Suppressor macrophage treated with lipopolysaccharide for 1 hour (primary cell): ENCODE measurements around the gene CRYBG3.
A peak's percentile ranks its signal among the peaks of the same experiment; 100 is the strongest.

Experiments used
- DNase-seq, 3 donors: peaks; one replicate each; pipeline ENCODE4 v3.0.0-alpha.2; 2020 to 2022

CRYBG3 gene

GRCh38 chr3:97949743-97950142 is 127.9 kb downstream of the CRYBG3 start:
- DNase-seq, result no peak

- DNase-seq, result no peak
These were observed 128.5 kb downstream of the CRYBG3 start for GRCh38 chr3:97950360-97950759.

DNA sequence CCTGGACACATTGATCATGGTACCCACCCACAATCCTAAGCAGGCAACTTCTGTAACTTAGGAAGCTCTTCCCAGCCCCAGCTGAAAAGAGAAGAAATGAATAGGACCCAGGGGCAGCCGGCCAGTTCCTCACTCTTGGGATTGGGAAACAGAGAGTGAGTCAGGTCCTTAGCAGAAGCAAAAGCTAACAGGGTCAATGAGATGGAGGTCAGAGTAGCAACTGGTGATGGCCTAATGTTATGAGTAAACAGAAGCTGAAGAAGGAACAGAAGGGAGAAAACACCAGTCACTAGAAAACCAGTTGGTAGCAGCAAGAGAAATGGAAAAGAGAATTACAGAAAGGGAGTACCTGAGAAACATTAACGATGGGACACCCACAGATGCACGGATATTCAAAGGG is 130.5 kb downstream of the CRYBG3 start:
- DNase-seq, result peak; percentile 82 to 88 (median 86)

DNA sequence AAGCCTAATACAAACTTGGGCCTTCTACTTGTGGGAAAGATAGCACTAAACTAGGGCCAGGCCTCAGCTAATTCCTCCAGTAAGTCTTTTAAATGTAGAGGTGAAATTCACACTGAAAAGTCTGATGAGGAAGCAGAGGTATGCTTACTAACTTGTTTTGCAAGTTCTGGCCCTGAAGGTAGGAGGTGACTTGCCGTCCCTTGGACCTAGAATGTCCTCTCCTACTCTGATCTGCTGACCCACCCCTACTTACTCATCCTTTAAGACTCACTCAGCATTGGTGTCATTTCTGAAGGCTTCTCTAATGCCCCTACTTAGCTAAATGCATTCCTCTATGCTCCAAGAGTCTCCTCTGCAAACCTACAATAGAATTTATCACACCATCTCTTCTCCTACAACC is 131.1 kb downstream of the CRYBG3 start:
- peak; percentile 17 to 46 (median 19) for DNase-seq

GRCh38 chr3:97954228-97954827 is 132.5 kb downstream of the CRYBG3 start:
- peak; percentile 57 to 63 (median 59) for DNase-seq

DNA sequence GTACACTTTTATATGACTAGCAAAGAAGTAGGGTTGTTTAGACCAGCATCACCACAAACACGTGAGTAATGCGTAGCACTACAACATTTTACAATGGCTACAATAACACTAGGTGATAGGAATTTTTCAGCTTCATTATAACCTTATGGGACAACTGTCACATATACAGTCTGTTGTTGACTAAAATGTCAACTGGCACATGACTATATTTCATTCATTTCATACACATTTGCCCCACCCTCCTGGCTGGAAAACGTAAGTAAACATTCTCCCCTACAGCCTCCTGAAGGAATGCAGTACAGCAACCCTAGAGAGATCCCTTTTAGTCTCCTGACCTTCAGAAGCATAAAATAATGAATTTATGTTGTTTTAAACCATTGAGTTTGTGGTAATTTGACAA is 134.2 kb downstream of the CRYBG3 start:
- no peak for DNase-seq

- DNase-seq, result no peak
These were observed 136.0 kb downstream of the CRYBG3 start for GRCh38 chr3:97957617-97958311.

GRCh38 chr3:97958396-97958795 is 136.6 kb downstream of the CRYBG3 start:
- no peak for DNase-seq

GRCh38 chr3:97958796-97959195 is 137.0 kb downstream of the CRYBG3 start:
- no peak for DNase-seq

DNA sequence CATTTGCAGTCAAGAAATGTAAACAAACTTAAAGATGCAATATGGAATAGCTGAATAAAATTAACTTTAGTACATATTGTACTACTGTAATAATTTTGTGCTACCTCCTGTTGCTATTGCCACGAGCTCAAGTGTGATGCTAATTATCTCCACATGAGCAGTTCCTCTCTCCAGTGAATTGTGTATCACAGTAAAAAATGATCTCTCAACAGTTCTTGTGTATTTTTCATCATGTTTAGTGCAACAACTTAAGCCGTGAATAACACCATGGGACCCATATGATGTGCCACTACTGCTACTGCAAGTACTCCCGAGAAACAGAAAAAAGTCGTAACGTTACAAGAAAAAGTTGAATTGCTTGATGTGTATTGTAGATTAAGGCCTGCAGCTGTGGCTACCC is 138.1 kb downstream of the CRYBG3 start:
- no peak for DNase-seq

GRCh38 chr3:97960551-97960950 is 138.7 kb downstream of the CRYBG3 start:
- no peak for DNase-seq

DNA sequence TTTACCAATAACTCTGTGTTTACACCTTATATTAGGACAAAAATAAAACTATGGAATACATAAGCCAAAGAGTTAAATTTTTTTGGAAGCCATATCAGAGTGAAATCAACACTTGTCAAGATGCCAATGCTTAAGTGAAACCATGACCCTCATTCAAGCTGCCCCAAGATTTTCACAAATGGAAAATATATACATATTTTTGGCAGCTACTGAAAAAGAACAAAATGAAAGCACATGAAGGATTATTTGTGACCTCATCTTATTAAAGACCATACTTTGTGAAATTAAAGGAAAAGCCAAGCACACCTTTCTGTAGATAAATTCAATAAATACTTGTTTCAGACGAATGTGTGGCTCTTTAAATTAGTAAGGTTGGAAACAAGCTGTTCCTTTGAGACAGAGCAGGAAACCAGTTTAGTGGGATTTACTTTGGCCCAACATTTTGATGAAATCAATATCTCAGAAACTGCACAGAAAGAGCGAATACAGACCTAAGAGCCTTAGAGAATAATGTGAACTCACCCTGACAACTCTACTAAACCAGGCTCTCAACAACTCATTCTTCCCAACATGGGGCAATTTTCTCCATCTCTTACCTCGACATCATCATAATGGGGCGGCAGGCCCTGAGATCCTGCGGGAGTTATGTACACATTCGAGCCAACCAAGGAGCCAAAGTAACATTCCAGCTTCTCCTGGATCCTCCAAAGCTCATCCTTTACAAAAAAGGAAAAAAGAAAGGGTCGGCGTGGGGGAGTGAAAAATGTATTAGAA is 139.4 kb downstream of the CRYBG3 start:
- no peak for DNase-seq

DNA sequence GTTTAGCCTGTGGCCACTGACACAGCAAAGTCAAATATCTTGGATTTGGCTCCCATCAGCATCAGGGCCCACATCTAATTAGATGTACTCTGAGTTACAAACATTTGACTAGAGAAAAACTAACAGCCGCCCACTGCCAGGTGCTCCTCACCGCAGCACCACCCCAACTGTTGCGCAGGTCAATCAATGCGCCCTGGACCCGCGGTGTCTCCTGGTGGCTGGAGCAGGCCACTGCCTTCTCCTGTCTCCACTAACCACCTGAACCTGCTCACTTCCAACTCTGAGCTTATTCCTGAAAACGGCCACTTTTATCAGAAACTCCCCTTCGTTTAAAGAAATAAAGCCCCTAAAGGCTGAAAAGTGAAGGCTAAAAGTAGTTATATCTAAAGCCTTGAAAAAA is 146.2 kb downstream of the CRYBG3 start:
- DNase-seq, result no peak

DNA sequence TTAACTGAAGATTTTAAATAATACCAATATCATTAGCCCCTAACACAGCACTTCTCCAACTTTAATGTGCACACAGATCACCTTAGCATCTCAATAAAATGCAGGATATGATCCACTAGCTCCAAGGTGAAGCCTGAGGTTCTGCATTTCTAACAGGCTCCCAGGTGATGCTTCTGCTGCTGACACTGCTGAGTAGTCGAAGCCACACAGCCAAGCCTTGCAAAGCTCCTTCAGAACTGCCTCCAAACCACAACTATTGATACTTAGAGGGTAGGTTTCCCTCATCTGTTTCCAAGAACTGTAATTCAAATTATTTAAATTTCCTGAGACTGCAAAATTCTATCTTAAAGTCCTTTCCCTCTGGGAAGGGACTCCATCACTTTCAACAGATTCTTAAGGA is 146.6 kb downstream of the CRYBG3 start:
- no peak for DNase-seq

DNA sequence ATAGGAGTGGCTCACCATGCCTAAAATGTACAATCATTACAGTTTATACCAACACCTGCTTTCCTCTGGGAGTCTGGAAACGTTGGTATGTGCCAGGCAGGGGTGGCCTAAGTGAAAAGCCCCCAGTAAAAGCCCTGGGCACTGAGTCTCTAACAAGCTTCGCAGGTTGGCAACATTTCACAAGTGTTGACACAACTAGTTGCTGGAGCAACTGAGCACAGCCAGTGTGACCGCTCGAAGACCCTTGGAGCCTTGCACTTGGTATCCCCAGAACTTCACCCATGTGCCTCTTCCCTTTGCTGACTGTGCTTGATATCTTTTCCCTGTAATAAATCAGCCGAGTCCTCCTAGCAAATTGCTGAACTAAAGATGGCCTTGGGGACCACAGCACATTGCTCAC is 147.7 kb downstream of the CRYBG3 start:
- DNase-seq, result no peak

- no peak for DNase-seq
These were observed 148.3 kb downstream of the CRYBG3 start for GRCh38 chr3:97970156-97970555.

GRCh38 chr3:97970956-97971620 is 149.3 kb downstream of the CRYBG3 start:
- no peak for DNase-seq

- peak; percentile 67 to 86 (median 77) for DNase-seq
These were observed 150.1 kb downstream of the CRYBG3 start, which contains the start of gene RIOX2 for GRCh38 chr3:97971679-97972567. Gene RIOX2 (minus strand): TSS chr3:97972431. CDS start chr3:97967593, 4,838 bp downstream.

GRCh38 chr3:97972976-97973375 is 151.2 kb downstream of the CRYBG3 start:
- no peak for DNase-seq

GRCh38 chr3:97974996-97975395 is 153.2 kb downstream of the CRYBG3 start:
- no peak for DNase-seq

DNA sequence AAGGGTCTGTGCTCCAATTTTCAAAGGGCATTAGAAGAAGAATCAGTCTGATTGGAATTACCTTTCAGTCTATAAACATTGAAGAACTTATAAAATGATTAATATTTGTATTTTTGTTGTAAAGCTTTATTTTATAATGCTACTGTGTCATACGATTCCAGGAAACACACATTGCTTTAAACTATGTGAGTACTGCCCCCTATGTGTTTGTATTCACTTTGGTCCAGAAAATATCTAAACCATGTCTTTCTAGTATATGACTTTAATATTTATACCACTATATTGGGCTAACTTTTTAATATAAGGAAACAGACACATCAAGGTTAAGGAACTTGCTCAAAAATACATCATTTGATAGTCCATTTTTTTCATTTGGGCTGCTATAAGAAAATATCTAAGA is 153.7 kb downstream of the CRYBG3 start:
- DNase-seq, result no peak

GRCh38 chr3:97979610-97980009 is 157.8 kb downstream of the CRYBG3 start:
- DNase-seq, result no peak
